T-helper 9 cell (primary cell): ENCODE data around the gene IFT27.
"Not testable (repeated sequence)": the region's sequence is repeated elsewhere in the genome, so short reads cannot be mapped to it uniquely, and the experiment has no call there.

ENCODE experiments used
- DNase-seq: peaks from one replicate; pipeline ENCODE4 v3.0.0-alpha.2; 2020

IFT27 gene

DNA sequence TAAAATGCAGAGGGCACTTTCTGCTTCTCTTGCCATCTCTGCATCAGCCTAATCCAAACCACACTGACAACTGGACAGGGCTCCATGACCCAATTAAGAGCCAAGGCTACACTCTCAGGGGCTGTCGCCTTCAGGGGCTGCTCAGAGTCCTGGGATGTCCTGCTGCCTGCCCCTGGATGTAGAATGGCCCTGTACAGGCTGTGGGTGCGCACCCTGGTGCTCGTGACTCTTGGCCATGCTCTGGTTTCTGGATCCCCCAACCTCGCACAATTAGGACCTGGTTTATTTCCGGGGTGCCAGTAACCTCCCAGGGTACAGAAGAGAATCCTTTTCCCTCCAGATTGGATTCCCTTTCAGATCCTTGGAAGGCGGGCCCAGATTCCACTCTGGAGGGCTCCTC lies 11.3 kb downstream of the IFT27 start:
- no peak for DNase-seq

DNA sequence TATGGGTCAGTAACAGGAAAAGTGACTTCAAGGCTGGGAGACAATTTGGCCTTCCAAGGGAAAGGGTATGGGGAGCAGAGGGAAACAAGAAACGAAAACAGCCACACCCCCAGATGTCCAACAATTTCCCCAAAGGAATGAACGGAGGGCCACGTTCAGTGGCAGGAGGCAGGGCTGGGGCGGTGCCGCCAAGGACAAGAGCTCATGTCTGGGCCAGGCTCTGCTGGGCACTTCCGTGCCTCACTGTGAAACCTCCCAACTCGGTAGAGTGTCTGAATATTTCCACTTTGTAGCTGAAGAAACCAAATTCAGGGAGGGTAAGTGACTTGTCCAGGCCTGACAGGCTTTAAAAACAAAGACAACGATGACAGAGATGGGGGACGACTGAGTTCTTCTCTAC lies 11.9 kb downstream of the IFT27 start:
- DNase-seq, result no peak

DNA sequence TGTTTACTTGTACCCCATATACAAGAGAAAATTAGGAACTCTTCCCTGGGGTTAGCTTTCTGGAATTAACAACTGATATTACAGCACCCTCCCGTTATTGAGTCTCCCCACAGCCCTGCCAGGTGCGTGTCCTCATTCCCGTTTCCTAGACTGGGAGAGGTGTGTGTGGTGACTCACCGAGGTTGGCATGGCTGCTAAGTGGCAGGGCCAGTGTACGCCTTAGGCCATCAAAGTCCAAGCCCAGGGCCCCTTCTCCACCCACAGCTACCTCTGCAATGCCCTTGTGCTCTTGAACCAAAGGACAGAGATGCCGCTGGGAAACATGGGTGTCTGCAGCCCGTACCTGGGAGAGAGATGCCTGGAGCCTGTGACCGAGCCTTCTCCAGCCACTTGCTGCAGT lies 12.3 kb downstream of the IFT27 start:
- DNase-seq, result no peak

DNA sequence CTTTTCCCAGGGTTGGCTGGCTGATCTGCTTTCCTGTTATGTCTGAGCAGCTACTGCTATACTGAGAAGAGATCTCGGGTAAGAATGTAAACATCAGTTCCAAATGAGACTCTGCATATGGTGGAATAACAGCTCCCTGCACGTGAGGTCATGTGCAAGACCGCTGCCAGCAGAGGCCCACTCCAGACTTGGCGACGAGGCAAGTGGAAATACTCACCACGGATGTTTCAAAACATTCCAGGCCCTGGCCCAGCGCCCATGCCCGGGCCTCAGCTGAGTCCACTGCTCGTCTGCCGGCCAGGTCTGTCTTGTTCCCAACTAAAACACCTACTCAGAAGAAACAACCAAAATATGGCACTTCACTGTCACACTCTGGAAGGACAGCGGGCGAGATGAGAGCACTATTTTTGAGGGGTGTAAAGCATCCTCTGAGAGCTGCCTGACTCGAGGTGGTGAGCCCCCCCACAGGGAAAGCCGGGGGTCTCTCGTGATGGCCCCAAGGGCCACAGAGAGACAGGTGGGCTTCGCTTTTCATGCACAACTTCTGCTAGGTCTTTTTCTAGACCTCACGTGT lies 13.1 kb downstream of the IFT27 start:
- DNase-seq, result no peak

DNA sequence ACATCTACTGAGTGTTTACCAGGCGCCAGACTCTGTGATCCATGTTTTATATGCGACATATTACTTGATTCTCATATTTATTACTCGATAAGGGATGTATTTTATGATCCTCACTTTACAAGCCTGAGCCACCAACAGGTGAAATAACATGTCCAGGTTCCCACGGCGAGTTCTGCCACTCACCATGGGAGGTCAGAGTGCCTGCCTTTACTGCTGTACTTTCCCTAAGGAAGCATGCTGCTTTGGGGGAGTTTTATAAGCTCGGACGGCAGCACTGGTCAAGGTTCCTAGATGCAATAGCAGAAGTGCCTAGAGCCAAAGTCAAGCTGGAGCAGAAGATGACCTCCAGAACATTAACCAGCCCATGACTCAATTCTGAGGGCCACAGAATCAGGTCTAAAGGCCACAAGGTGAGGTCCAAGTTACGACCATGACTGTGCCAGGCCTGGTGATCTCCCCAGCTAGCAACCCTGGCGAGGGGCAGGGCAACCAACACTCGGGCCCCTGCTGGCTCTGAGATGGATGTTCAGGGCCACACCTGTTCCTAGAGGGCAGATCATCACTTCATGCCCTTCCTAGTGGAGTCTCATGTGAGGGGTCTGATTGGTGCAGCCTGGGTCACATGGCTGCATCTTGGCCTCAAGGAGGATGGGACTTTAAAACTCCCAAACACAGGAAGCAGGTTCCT lies 14.2 kb downstream of the IFT27 start:
- no peak for DNase-seq

DNA sequence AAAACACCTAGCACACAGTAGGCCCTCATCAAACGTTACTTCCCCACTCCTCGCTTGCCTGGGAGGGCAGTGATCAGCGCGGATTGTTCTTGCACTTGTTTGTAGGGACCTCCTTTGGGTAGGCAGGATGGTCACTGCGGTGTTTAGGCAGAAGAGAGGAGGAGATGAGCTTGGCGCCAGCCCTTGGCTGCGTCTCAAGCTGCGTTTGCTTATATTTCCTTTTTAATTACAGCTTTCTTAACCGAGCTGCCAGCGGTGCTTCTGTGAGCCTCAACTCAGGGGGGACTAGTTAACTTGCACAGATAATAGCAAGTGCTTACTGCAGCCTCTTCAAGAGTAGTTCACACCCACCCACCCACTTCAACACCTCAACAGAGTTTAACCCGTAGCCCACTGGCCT lies 15.1 kb downstream of the IFT27 start:
- no peak for DNase-seq

DNA sequence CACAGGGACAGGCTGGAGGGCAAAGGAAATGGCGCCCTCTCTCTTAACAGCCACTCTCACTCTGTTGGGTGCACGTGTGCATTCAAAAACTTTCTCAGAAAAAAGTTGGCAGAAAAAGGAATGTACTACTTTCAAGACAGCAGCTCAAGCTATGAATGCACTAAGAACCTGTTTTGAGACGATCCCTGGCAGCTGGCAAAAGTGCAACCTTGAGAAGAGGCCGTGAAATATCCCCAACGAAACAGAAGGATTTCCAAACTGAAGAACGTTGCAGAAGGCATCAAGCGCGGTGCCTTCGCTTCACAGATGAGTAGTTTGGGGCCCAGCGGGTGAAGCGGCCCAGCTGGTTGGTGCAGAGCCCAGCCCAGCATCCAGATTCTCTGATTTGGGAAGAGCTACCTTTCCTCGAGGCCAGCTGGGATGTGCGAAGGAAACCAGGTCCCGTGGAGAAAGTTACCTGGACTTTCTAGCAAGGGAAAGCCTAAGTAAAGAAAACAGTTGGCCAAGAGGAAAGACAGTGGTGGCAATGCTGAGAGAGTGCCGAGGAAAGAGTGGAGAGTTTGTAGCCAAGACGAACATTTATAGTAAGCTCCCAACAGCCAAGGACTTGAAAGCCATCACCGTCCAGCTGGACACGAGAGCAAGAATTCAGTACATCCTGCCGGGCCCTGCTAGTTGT lies 16.3 kb downstream of the IFT27 start:
- DNase-seq, result no peak

DNA sequence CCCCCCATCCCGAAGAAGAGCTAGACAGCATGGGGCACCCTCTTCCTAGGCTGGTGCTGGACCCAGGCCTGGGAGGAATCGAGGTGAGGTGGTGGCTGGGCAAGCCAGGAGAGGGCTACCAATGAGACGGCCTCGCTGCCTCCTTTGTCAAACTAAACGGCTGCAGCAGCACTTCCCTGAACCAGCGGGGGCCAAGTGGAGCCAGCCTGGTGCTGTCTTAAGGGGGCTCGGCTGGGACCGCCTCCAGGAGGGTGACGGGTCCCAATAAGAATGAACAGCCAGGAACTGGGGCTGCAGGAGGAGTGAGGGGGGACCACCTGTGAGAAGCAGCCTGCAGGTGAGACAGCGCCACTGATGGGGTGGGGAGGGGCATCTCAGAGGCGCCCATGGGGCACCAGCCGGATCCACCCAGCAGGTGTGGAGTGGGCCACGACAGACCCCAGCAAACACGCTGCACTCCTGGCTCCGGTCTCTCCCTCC lies 17.1 kb downstream of the IFT27 start:
- no peak for DNase-seq

DNA sequence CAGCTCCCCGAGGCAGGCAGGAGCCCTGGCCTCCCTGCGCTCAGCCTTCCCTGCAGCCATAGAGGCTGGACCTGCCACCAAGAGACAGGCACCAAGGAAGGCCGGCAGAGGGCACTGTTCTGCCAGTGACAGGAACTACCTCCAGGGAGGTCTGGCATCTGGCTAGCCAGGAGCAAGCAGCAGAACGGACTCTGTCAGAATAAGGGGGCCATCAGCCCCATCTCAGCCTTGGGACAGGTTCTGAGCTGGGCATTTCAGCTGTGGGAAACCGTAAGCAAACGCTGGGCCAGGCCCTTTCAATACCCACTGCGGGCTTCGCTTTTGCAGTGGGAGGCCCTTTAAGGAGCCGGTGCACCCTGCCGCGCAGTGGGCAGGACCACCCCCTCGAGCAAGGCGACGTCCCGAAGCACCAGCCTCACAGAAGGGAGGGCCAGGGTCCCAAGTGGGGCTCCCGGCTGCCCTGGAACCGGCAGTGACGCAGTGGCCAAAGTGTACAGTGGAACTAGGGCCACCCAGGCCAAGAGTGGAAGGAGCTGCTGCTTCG lies 18.2 kb downstream of the IFT27 start:
- peak; percentile 69 for DNase-seq

DNA sequence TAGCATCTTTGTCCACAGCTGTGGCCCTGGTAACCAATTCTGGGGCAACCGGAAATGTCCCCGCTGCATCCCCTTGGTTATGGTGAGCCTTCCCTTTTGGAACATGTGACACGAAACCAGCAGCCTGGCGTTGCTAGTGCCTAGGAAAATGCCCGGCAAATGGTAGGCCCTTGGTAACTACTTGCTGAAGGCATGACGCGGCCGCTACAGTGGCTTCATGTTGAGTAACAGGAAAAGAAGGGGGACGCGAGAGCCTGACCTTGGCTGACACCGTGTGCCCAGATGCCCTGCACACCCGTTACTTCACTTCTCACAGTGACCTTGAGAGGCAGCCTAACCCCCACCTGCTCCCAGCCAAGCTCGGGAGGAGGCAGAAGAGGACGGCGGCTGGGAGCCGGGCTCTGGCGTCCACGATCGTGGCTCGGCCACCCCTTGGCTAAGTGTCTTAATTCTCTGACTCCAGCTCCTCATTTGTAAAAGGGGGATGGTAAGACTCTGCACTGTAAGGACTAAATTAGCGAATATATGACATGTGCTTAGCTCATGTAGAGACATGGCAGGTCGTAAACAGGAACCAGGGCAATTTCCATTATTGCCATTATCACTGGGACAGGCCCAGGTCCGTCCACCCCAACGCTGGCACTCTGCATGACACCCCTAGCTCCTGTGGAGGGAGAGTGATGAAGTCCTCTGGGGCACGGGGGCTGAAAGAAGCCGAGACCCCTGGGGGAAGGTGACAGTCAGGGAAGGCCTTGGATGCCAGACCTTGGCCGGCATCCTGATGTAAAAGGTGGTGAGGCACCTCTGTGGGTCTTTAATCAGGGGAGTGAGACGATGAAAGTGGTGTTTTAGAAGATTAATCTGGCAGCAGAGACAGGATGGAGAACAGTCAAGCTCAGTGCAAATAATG lies 18.9 kb downstream of the IFT27 start:
- no peak for DNase-seq

DNA sequence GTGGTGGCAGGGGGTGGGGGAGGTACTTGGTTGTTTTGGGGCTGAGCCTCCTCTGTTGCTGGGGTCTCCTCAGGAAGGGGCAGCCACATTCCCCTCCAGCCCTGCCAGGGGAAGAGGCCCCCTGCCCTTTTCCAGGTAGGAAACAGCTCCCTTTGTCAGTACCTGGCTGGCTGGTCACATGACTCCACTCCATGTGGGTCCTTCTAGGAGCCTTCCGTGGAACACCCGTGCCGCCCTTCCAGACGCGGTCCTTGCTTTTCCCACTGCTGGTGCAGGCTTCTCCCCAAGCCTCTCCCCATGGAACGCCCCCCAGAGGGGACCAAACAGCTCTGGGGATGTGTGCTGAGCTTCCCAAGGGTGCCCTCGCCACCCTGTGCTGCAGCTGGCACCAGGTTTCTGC lies 19.9 kb downstream of the IFT27 start:
- no peak for DNase-seq

DNA sequence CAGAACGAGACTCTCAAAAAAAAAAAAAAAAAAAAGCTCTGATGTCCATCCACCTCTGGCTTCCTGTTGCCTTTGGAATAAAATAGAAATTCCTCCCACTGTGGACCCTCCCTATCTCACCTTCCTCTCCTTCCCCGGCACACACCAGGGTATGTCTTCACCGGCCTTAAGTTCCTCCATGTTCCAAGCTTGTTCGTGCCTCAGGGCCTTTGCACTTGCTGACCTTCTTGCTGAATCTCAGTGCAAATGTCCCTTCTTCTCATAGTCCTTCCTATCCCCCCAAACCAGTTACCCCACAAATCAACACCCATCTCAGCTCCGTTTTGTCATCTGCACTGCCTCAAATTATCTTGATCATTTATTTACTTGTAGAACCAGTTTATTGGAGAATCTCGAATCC lies 20.6 kb downstream of the IFT27 start:
- no peak for DNase-seq

DNA sequence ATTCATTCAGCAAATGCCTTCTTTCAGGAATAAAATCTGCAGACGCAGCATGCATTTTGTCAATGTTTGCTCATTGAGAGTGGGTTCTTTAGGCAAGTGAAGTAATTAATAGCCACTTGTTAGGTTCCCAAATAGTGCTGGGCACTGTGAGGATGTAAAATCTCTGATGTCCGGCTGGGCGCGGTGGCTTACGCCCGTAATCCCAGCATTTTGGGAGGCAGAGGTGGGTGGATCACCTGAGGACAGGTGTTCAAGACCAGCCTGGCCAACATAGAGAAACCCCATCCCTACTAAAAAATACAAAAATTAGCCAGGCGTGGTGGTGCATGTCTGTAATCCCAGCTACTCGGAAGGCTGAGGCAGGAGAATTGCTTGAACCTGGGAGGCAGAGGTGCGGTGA lies 21.0 kb downstream of the IFT27 start:
- DNase-seq, result not testable (repeated sequence)

DNA sequence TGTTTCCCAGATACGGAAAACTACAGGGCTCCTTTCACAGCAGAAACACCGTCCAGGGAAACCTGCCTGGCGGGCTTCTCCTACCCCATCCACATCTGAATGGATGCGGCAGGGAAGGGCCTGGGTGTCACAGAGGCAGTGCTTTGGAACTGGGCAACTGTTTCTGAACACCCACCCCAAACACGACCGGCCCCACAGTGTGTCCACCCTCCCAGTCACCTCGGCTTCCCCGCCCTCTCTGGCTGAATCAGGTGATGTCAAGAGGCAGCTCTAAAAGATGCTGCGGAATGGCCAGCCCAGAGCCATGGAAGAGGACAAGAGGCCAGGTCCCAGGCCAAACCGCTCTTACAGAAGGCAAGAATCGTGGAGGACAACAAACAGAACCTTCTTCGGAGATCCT lies 22.0 kb downstream of the IFT27 start:
- no peak for DNase-seq

DNA sequence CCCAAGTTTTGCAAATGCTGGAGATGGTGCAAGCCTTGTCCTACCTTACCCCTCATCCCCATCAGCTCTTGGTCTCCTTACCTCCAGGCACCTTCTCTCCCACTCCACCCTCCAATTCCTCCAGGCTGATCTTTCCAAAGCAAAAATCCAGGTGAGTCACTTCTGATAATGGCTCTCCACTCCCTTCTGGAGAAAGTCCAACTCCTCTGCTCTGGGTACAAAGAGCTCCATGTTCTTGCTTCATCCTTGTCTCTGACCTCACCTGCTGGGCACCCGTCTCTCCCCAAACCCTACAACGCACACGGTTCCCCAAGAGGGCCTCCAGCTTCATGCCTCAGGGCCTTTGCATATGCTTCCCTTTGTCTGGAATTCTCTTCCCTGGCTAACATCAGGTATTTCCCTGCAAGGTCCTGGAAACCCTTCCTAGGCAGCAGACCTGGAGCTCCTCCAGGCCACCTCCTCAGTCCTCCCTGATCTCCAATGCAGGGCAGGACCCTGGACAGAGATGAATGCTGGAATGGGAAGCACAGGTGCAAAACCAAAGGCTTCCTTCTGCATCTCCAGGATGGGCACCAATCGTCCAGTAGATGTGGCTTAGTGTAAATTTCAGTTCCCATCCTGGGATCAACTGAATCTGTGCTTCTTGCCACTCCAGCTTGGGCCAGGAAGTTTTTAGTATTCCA lies 22.7 kb downstream of the IFT27 start:
- DNase-seq, result no peak

DNA sequence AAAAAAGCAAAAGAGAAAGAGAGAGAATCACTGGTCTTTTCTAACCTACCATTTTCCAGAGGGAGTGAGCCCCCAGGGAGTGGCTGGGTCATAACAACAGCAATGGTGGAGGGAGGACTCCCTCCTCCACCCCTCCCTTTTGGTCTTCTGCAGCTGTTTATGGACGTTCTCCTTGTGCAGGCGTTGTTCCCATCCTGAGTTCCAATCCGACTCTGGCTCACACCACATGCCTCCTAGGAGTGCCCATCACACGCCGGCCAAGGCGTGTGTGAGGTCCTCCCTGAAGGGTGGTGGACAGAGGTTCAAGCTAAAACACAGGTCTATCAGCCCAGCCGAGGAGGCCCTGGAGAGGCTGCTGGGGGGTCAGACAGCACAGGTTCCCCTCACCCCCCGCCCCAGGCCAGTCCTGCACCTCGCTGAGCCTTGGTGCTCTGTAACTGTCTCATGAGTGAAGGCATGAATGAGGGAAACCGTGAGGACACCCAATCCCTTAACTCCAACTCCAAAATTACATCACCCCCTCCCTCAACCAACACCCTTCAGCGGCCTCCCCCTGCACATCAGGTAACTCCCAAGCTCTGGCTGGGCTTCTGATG lies 29.4 kb downstream of the IFT27 start:
- no peak for DNase-seq

DNA sequence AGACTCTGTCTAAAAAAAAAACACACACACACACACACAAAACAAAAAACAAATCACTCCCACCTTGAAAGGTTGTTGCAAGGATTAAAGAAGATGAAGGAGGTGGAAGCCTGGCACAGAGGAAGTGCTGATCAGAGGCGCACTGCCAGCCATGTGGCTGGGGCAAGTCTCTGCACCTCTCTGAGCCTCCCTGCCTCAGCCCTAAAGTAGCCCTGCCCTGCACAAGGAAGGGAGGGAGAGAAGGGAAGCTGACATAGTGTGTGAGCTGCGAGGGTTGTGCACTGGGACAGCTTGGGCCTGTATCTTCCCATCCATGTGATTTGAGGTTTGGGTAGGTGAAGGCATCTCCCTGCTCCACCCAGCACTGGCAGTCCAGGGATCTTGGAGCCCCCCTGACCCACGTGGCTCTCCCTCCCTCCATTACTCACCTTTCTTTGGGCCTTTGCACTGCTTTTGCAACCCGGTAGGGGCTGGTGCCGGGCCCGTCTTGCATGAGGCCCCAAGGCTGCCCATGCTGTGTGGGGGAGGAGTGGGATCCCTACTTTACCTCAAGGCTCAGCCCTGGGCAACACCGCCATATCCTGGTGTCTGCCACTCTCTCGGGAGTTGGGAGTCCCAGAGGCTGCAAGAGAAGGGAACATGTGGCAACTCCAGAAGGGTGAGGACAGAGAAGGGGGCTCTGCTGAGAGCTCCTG lies 30.5 kb downstream of the IFT27 start:
- no peak for DNase-seq

DNA sequence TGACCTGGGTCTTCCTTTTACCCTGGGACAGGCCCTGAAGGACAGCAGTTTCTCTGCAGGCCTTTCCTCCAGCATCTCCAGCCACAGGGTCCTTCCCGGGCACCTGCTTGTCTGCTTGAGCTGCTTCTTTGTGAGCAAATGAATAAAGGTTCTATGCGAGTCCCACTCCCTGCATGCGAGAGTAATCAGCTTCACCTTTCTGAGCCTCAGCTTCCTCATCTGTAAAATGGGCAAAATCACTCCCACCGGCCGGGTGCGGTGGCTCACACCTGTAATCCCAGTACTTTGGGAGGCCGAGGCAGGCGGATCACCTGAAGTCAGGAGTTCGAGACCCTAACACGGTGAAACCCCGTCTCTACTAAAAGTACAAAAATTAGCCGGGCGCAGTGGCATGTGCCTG lies 31.1 kb downstream of the IFT27 start:
- DNase-seq, result no peak

DNA sequence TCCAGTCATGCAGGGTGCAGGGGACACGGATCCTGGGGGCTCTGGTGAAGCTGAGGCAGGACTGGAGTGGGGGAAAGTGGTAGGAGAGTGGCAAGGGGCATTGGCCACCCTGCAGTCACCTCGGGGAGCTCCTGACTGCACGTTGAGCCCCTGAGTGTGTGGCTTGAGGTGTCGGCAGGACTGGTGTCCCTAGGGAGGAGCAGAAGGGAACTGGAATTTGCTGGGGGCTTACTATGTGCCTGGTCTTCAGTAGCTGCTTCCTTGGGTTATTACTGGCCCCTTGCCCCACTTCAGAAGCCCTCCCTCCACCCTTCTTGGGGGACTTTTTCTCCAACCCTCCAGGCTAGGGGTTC lies 31.5 kb downstream of the IFT27 start:
- no peak for DNase-seq

DNA sequence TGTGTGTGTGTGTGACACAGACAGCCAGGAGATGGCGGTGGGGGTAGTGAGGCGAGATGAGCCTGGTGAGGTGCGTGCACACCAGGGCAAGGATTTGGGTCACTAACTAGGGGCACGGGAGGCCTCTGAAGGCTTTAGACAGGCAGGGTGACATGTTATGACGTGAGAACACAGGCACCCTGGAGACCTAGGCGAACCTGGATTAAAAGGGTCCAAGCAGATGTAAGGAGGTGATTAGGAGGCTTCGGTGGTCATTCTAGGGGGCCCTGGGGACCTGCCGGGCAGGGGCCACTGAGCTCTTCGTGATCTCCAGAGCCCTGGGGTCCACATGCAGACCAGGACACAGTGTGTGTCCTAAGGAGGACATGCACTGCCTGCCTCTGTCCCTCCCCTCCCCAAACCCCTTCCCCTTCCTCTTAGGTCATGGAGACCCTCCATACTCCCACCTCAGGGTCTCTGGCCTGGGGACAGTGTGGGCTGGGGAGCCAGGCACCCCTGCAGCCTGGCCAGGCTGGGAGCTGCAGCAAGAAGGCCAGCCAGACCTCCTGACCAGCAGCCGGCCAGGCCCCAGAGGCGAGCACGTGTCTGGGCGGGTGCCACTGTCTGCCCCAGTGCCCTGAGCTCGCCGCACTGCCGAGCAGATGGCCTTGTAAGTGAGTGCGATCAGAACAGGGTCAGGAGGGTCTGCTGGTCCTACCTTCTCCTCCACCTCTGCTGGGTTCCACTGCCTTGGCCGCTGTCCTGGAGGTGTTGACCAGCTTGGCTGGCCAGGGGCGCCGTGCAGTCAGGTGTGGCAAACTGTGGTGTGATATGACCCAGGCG lies 32.1 kb downstream of the IFT27 start:
- no peak for DNase-seq

DNA sequence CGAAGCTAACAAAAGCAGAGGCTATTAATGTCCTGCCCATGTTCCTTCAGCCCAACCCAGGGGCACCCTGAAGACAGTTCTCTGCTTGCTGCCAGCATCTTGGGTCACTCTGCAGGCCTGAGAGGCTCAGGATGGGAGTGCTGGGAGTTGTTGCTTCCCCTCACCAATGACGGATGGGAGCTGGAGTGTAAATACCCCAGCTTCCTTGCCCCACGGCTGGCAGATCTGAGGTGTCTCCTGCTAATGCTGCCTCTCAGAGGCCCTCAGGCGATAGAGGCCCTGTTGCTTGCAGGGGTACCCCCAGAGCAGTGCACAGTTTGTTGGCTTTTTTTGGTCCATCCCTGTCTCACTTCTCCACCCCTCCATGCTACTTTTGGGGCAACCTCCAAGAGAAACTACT lies 32.9 kb downstream of the IFT27 start:
- DNase-seq, result no peak
